HG03575 (cell line): ENCODE measurements around the gene FBL.

Source experiments
- ATAC-seq: cut with Tn5 transposase; IDR thresholded peaks from one replicate; pipeline ENCODE4 v1.9.1; 2021; ENCODE audit not compliant: unreplicated experiment, insufficient number of reproducible peaks, low FRiP score; ENCODE audit errors: extremely low read depth

The FBL gene

DNA sequence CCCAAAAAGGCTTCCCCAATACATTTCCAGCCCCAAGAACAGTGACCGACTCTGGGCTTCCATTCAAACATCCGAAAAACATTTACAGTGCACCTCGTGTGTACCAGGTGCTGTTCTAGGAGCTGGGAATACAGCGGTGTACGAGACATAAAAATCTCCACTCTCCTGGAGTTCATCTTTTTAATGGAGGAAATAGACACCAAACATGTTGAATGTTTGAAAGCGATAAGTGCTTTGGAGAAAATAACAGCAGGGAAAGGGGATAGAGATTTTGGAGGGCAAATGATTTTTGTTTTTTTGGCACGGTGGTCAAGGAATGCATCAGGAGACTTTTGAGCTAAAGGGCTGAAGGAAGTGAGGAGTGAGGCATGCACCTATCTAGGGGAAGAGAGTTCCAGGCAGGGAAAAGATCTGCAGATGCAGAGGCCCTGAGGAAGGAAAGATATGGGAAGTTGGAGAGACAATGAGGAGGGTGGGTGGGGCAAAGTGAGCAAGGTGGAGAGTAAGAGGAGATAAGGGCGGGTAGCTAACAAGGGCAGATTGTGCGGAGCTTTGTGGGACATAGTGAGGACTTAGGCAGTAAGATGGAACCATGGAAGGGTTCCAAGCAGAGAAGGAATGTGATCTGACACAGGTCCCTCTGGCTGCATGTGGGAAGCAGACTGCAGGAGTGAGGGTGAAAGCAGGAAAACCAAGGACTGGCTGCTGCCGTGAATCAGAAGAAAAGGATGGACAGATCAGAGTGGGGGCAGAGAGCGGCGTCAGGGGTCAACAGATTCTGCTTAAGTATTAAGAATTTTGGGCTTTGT lies 703 bp upstream of the FBL start:
- ATAC-seq, result no peak

DNA sequence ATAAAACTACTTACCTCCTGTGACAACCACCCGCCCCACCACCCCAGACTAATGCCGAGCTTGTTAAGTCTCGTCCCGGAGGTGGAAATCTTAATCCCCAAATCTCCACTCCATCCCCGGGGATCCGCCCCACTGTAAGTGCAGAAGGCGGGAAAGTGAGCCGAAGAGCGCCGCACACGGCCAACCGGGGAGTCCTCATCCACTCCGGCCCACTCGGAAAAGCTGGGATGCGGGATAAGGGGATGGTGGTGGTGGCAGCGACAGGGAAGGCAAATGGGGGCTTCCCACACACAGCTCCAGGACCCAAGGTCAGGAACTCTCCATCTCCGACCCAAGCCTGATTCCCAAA lies 621 bp downstream of the FBL start:
- no peak for ATAC-seq

DNA sequence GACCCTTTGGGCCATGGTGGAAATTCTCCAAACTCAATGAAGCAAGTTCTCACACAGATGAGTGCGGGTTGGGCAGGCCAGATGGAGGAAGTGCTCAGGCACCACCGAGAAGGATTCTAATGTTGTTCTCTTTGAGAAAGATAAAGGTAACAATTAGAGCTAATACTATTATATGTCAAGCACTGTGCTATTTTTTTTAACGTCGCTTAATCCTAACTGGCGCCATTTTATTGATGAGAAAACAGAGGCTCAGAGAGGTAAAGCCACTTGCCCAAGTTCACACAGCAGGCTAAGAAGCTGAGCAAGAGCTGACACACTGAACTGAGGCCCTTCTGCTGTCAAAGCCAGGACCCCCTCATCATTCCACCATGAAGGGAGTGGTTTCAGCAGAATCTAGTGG lies 1.0 kb downstream of the FBL start:
- no peak for ATAC-seq

DNA sequence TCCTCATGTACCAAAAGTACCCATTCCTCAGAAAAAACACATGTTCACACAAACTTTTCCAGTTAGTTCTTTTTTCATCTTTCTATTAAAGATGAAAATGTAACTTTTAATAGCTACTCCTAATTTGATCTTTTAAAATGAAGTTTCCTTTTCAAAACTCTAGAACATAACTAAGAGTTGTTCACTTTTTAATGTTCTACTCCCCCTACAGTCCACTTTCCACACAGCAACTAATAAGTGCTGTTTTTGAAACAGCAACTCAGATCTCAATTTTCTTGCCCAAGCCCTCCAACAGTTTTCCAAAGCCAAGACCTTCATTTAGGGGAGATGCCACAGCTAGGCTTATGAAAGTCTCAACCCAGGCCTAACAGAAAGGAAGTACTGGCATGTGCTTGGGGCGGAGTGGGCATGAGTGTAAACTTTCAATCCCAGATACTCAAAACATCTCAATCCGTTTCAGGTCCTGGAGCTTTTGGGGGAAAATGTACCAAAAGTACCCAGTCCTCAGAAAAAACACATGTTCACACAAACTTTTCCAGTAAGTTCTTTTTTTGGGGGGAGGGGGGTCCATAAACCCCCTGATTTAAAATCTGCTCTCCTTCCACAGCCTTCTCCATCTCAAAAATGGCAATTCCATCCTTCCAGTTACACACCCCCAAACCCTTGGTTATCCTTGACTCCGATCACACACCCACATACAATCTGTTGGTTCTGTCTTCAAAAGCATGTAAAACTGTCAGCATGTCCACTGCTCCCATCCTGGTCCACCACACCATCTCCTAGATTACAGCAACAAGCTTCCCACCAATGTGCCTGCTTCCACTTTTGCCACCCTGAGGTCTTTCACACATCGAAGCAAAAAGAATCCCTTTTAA lies 2.0 kb downstream of the FBL start:
- ATAC-seq, result no peak

DNA sequence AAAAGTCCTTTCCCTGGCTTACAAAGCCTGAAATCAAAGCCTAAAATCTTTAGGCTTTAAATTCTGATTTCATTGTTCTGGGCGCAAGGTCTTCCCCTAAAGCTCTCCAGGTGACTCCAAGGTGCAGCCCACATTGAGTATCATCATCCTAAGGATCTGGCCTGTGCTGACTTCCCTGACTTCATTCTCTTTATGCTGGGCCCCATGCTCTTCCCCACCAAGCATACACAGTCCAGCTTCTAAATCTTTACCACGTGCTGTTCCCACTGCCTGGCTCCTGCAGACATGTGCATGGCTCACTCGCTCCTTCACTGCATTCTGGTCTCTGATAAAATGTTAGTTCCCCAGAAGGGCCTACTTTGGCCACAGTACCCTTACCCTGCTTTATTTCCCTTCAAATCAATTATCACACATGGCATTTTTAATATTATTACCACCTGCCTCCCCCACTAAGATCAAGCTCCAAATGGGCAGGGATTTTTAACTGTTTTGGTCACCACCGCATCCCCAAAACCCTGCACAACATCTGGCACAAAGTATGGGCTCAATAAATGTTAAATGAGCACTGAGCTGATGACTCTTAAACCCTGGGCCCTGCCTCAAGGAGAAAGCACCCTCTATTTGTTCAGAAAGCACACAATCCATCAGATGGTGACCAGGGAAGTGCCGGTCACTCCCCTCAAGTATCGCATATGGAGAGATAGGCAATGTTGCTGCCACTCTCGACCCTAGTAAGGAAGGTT lies 3.3 kb downstream of the FBL start:
- no peak for ATAC-seq

DNA sequence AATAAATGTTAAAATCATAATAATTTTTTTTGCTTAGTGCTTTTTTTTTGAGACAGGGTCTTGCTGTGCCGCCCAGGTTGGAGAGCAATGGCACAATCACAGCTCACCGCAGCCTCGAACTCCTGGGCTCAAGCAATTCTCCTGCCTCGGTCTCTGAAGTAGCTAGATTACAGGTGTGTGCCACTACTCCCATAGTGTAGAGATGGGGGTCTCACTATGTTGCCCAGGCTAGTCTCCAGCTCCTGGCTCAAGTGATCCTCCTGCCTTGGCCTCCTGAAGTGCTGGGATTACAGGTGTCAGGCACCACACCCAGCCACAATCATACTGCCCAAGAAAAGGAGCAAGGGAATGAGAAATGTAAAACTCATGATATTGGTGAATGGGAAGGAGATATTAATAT lies 5.1 kb downstream of the FBL start:
- ATAC-seq, result no peak

DNA sequence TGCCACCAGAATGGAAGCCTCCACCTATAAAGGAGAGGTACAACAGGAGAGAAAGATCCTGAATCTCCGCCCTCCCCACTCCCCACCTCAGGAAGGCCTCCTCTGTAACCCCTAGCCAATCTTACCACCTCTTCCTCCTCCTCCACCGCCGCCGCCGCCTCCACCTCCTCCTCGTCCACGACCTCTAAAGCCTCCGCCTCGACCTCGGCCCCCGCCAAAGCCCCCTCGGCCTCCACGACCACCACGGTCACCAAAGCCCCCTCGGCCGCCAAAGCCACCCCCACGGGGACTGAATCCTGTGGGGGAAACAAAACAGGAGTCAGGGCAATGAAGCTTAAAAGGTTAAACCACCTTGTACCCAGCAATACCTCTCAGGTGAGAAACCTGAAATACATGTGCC lies 5.7 kb downstream of the FBL start:
- no peak for ATAC-seq

DNA sequence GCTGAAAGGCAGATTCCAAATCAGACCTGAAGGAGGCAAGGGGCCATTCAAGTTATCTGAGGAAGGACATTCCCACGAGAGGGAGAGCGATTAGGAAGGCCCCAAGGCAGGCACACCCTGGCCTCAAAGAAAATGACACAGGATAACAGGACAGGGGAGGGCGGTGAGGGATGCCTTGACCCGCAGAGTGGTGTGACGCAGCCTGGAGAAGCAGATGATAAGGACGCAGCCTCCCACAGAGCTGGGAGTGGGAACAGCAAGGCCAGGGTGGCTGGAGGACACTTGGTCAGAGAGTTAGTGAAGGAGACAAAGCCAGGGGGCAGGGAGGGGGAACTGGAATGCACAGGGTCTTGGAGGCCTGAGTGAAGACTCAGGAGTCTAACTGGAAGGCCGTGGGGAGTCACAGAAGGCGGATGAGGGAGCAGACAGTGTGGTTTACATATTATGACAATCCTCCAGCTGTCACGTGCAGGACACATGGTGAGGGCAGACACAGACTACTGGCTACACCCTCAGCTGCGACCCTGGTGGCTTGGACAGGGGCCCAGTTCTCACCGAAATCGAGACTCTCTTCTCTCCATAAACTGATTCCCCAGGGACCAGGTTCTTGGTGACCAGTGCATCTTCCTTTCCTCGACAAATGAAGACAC lies 6.4 kb downstream of the FBL start:
- no peak for ATAC-seq

DNA sequence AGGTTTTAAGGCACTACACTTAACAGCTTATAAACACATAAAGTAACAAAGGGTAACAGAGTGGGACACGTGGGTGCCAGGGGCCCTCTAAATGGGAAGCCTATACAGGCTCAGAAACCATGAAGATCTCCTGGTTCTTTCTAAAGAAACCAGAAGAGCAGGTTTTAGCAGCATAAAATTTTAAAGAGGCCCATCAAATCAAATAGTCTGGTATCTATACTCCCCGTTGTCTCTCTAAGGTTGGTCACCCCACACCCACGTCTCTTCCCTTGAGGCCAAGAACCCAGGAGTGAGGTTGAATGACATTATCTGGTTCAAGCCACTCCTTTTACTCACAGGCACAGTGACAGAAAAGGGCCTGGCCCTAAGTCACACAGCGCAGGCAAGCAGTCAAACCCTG lies 7.6 kb downstream of the FBL start:
- ATAC-seq, result no peak

DNA sequence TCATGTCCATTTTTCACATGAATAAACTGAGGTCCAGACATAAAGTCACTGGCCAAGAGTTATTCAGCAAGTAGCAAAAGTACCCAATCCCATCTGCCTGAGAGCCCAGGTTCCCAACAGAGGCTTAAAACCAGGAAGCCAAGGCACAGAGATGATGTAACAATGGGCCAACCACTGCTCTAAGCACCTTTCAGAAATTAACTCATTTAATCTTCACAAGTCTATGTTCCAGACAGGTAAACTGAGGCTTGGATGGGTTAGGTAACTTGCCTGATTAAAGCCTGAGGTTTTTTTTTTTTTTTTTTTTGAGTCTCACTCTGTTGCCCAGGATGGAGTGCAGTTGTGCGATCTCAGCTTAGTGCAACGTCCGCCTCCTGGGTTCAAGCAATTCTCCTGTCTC lies 8.2 kb downstream of the FBL start:
- ATAC-seq, result no peak

DNA sequence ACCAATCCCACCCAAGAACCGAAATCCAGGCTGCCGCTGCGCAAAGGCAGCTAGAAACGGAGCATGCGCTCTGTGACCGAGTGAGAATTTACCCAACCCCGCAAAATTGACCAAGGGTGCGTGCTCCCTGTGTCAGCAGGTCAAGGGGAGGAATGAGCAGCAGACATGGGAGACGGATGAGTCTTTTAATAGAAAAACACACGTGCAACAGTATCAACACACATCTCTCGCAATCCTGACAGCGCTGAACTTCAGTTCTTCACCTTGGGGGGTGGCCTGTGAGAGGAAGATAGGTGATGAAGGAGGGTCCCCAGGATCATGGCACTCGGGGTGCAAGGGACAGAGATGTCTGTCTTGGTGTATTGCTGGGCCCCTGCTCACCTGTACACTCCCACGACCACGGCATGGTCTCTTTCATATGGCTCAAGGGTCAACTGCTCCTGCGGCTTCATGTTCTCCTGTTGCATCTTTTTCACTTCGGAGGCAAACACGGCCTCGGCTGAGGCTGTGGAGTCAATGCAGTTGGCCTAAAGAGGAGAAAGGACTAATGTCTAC lies 11.8 kb downstream of the FBL start:
- ATAC-seq, result no peak

DNA sequence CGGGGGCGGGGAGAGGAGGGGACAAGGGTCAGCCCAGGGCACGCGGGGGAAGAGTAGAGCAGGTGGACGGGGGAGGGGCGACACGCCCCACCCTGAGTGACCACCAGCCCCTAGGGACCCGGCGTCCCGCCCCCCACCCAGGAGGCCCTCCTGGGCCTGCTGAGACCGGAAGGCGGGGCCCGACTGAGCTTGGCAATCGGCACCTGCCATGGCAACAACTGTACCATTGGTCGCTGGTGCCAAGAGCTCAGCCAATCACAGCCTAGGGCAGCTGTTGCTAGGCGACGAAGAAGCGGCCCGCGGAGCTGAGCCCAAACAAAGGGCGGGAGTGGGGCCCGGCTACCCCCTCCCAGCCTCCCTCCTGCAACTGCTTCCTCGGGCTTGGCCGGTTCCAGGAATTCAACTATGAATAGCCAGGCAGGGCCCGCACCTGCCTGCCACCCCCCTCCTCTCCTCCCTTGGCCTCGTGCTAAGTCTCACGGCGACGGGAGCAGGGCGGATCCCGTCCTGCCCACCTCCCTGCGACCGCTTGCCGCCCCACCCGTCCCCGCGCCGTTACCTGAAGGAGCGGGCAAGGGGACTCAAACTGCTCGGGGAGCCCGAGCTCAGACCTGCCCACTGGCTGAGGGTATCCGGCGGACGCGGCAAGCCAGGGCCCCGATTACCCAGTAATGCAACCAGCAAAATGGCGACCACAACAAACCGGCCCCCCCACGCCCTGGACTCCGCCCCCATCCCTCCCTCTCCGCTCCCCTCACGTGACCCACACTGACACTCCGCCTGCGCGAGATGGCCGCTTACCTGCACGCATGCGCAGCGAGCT lies 12.5 kb downstream of the FBL start, which contains the start of gene DYRK1B:
Gene DYRK1B (minus strand): TSS at position 699 of the 823 bp plus-strand sequence. CDS start 2,295 bp downstream, outside the sequence.
- peak; percentile 62 for ATAC-seq

DNA sequence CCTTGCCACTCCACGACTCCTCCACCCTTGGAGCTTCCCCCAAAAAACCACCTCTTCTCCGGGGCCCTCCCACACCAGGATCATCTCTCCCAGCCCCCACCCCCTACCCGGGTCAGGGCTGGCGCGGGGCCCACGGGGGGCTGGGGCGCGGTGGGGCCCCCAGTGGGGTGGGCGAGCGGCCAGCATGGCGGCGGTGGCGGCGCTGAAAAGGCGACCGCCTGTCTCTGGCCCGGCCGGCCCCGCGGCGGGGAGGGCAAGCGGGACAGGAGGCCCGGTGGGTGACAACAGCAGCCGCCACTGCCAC lies 13.1 kb downstream of the FBL start:
- no peak for ATAC-seq

DNA sequence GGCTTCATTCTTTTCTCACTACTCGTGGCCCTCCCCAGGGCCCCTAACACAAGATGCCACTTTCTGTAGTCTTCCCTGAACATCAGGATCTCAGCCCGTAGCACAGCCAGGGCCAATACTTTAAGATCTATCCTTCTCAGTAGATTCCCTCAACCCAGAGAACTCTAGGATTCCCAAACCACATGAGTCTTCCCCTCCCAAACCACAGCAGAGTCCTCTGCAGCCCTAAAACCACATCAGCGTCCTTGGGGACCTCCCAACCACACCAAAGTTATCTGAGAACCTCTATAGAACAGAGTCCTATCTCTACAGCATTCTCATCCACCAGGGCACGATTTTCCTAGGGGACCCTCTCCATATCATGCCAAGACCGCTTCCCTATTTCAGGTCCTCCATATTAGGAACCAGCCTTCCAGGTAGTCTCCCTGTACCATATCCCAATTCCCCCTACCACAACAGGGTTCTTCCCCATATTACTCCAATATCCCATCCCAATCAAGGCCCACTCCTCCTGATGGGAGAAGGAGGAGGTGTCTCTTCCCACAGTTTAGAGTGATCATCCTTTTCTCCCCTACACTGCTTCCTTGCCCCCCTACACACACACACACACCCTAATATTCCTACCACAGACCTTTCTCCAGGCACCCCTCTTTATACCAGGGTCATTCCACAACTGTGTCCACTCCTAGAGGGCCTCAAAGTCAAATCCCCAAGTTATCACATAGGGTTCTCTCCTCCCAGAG lies 13.7 kb downstream of the FBL start:
- ATAC-seq, result no peak

DNA sequence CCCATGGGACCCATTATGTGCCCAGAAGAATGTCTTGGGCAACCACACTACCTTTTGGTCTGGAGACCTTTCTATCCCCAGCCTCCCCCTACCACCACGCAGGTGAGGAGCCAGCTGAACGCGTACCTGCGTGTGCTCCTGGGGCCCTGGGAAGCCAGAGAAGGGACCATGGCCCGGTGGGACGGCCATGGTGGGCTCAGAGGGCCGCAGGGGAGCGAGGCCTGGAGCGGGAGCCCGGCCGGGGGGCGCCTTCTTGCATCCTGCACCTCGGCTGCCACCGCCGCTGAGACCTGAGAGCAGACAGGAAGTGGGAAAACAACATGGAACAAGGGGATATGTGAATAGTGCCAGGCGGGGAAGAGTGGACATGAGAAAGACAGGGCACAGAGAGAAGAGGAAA lies 14.5 kb downstream of the FBL start:
- no peak for ATAC-seq

DNA sequence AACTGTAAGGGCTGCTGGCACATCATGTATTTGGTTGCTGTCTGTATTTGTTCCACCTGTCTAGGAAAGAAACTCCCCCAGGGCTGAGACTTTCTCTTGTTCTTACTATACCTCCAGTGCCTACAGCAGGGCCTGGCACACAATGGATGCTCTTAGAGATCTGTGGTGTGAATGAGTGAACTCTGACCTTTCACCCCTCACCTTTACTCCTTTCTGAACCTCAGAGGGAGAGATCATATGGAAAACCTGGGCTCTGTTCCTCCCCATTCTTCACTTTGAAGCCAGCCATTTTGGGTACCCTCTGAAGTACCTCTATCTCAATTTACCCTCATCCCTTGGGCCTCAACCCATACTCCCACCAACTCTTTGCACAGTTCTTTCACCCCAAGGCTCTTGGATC lies 15.3 kb downstream of the FBL start:
- ATAC-seq, result no peak

DNA sequence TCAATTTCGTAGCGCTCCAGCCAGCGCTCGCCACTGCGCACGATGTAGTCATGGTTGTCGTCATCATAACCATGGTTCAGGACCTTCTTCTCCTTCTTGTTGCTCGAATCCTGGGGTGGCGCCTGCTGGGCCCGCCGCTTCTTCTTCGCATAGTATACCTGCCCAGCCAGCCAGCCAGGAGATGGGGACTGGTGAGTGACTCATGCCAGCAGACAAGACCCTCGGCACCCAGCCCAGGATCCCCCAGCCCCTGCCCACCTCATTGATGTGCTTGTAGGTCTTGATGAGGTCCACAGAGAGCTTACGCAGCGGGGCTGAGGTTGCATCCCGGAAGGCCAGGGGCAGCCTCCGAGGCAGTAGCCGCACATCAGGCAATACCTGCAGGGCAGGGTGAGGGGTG lies 15.8 kb downstream of the FBL start:
- no peak for ATAC-seq
